Measurements from ENCODE around the gene SLC10A1.
A peak's percentile ranks its signal among the peaks of the same experiment; 100 is the strongest.
"Not testable (repeated sequence)": the region's sequence is repeated elsewhere in the genome, so short reads cannot be mapped to it uniquely, and the experiment has no call there.

The SLC10A1 gene

DNA sequence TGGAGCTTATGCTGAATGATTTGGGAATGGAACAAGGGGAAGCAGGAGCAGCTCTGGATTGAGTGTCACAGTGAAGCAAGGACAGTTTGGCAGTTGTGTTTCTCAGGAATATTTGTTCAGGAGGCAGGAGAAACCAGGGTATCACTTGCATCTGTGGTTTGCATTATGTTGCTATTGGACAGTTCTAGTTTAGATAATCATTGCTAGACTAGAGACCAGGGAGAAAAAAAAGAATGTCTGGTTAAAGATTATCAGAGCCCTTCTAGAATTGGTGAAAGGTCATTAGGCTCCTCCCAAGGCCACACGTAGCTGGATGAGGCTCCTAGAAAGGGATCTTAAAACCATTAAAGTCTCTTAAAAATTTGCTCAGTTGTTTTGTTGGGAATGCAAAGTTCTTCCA, 47.1 kb downstream of the SLC10A1 start:
- TF ChIP-seq, protein P1, sequence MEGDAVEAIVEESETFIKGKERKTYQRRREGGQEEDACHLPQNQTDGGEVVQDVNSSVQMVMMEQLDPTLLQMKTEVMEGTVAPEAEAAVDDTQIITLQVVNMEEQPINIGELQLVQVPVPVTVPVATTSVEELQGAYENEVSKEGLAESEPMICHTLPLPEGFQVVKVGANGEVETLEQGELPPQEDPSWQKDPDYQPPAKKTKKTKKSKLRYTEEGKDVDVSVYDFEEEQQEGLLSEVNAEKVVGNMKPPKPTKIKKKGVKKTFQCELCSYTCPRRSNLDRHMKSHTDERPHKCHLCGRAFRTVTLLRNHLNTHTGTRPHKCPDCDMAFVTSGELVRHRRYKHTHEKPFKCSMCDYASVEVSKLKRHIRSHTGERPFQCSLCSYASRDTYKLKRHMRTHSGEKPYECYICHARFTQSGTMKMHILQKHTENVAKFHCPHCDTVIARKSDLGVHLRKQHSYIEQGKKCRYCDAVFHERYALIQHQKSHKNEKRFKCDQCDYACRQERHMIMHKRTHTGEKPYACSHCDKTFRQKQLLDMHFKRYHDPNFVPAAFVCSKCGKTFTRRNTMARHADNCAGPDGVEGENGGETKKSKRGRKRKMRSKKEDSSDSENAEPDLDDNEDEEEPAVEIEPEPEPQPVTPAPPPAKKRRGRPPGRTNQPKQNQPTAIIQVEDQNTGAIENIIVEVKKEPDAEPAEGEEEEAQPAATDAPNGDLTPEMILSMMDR (IDR thresholded peaks at IDR 0.05; ENCODE audit: low read depth, low read length), result no peak

DNA sequence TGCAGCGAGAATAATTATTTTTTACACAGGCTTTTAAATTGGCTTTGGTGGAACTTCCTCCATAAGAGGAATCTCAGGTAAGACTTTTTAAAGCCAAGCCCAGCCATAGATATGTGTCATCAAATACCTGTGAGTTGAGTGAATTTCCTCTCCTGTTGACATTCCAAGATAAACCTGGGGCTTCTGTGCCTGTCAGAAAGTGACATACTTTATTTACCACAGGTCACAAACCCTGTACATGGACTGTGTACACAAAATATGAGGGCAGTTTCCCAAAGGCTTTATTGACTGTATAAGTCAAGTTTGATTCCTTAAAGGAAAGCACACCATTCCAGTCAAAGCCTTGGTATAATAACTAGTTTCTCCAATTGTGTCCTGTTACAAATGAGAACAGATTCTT, 56.0 kb downstream of the SLC10A1 start:
- TF ChIP-seq, protein P1 (IDR thresholded peaks at IDR 0.05; ENCODE audit: low read depth, low read length), result no peak
- H3K4me3 ChIP-seq (ENCODE audit: low read depth, low read length), result no peak overlapping the region

More for the DNA sequence above, 47.1 kb downstream of the SLC10A1 start:
- H3K4me3 ChIP-seq (ENCODE audit: low read depth, low read length), result no peak overlapping the region

DNA sequence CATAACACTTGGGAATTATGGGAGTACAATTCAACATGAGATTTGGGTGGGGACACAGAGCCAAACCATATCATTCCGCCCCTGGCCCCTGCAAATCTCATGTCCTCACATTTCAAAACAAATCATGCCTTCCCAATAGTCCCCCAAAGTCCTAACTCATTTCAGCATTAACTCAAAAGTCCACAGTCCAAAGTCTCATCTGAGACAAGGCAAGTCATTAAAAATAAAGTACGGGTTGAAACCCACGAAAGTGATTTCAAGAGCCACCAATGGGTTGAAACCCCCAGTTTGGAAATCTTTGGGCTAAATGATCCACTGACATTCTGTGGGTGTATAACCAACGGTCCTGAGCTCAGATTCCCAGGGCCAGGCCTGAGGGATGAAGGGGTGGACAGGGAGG, 60.6 kb downstream of the SLC10A1 start:
- H3K4me3 ChIP-seq (ENCODE audit: low read depth, low read length), result not testable (repeated sequence)

DNA sequence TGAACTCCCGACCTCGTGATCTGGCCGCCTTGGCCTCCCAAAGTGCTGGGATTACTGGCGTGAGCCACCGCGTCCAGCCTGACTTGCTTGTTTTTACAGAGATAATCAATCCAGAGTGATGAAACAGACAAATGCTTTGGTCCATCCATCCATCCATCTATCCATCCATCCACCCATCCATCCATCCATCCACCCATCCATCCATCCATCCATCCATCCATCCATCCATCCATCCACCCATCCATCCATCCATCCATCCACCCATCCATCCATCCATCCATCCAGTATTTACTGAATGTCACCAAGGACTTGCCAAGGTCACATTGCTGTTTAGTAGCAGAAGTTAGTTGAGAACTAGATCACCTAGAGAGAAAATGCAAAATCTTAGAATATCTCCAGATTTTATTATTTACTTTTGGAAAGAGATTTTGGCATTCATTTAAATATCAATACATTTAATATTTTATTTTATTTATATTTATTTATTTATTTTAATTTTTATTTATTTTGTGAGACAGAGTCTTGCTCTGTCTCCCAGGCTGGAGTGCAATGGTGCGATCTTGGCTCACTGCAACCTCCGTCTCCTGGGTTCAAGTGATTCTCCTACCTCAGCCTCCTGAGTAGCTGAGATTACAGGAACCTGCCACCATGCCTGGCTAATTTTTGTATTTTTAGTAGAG, 65.0 kb downstream of the SLC10A1 start:
- not testable (repeated sequence) for H3K4me3 ChIP-seq (ENCODE audit: low read depth, low read length)

DNA sequence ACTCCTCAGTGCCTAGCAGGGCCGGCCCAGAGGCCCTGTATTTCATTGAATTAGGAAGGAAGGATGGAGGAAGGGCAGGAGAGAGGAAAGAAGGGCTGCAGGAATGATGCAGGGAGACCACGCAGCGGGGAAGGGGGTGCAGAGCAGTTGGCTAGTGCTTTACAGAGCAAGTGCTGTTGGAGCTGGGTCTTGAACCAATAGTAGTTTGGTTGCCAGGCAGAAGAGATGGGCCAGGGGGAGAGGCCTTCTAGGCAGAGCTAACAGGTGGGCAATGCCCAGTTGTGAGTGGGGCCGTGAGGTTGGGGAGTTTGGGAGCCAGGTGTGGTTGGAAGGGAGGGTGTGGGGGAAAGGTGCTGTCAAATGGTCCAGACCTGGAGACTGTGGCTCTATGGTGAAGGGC, 69.2 kb downstream of the SLC10A1 start:
- H3K4me3 ChIP-seq (ENCODE audit: low read depth, low read length), result no peak overlapping the region
- TF ChIP-seq, protein P1 (IDR thresholded peaks at IDR 0.05; ENCODE audit: low read depth, low read length), result no peak

DNA sequence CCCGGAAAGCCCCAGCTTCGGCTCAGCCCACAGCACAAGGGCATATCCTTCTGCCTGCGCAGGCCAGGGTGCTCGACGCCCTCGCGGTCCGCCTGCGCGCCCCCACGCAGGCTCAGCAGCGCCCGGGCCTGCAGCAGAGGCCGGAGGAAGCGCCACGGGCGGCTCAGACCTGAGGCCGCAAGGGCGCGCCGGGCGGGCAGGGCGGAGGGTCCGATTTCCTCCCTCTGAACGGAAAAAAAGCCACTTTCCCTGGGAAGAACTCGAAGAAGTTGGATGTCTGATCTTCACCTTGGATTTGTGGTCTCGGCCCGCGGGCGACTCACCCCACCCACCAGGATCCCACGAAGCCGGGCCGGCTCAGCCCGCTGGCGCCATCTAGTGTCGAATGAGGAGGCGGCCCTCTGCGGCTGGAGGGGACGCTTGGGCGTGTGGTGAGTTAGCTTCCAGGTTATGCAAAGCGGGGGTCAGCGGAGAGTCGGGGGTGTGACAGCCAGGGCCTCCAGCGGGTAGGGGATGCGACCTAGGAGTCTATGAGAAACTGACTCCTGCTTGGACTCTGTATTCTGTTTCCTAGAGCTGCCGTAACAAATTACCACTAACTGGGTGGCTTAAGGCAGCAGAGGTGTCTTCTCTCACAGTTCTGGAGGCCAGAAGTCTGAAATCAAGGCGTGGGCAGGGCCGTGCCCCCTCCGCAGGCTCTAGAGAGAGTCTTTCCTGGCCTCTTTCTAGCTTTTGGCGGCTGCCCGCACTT, 70.1 kb downstream of the SLC10A1 start:
- peak overlapping the region; percentile 29; the same call in 1 of the 2 replicates for H3K4me3 ChIP-seq (ENCODE audit: low read depth, low read length)
- TF ChIP-seq, protein P1 (IDR thresholded peaks at IDR 0.05; ENCODE audit: low read depth, low read length), result peak; percentile 86

Data from WI38 (cell line).